Measurements from ENCODE around the gene GRK3.
"Not testable (repeated sequence)": the region's sequence is repeated elsewhere in the genome, so short reads cannot be mapped to it uniquely, and the experiment has no call there.

GRK3 gene

DNA sequence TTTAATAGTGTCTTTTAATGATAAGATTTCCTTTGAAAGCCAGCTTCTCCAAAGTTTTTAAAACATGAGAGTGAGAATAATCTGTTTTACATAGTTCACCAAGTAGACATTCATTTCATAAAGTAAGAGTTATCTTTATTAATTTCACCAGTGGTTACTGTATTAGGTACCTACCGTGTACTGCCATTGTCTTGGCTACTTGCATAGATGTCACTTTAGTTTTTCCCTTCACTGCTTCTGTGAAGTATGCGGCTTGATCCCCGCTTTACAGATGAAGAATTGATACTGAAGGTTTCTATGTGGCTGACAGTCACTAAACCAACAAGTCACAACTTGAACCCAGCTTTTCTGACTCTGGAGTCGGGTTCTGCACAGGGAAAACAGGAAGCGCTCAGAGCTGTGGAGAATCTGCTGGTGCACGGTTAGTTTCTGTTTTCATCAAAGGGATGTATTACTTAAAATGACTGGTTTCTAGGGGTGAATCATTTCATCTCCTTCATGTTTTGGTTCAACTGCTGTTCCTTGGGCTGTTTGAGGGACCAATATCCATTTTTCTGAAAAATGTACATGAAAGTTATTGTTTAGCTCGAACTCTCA lies 138.2 kb downstream of the GRK3 start:
- no peak for DNase-seq

DNA sequence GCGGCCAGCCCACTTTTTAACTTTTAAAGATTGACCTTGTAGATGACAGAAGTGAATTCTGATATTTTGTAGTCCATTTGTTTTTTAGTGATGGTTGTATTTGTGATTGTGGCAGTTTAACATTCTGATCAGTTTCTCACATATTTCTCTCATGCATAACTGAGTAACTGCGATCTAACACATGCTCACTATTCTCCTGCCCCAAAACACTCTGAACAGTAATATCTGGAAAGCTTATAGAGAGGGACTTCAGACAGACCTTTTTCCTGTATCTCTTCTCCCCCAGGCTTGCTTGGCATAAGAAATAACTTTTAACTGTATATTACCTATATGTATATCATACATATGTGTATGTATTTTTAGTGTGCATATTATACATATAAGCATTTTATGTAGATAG lies 140.2 kb downstream of the GRK3 start:
- DNase-seq = no peak

DNA sequence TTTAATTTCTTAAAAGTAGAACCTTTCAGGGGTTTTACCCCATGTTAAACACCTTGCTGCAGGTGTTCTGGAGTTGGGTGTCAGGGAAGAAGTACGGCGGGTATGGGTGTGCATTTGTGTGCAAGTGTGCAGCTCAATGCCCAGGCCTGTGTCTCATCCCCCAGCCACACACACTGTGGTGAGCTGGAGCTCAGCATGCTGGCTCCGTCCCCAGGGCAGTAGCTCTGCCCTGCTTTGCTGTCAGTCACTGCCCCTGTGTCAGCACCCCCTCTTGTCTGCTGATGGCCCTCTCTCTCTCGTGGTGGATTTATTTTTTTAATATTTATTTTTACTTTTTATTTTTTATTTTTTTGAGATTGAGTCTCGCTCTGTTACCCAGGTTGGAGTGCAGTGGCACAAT lies 141.7 kb downstream of the GRK3 start:
- DNase-seq = no peak

DNA sequence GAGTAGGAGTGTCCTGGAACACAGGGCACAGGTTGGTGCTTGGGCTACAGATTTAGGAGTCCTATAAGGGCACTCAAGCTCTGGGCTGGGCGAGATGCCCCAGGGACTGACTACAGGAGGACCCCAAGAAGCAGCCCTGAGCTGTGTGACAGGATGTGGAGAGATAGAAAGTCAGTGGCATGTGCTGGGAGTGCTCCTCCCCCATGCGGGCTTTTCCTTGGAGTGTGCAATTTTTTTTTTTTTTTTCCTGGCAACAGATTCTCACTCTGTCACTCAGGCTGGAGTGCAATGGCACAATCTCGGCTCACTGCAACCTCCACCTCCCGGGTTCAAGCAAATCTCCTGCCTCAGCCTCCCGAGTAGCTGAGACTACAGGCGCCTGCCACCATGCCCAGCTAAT lies 144.0 kb downstream of the GRK3 start:
- not testable (repeated sequence) for DNase-seq

DNA sequence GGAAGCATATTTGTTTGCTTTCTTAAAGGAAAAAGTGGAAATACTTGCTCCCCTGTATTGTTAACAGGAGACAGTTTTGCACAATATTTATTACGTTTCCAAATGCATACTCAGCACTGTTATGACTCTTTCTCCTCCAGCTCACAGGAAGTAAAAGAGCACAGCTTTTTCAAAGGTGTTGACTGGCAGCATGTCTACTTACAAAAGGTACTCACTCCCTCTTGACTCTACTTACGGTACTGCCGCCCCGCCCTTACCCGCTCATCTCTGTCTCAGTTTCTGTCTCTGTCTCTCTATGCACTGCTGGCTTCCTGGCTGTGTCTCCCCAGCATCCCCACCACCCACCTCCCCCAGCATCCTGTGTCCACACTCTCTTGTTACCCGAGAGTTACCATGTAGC lies 145.3 kb downstream of the GRK3 start:
- no peak for DNase-seq

DNA sequence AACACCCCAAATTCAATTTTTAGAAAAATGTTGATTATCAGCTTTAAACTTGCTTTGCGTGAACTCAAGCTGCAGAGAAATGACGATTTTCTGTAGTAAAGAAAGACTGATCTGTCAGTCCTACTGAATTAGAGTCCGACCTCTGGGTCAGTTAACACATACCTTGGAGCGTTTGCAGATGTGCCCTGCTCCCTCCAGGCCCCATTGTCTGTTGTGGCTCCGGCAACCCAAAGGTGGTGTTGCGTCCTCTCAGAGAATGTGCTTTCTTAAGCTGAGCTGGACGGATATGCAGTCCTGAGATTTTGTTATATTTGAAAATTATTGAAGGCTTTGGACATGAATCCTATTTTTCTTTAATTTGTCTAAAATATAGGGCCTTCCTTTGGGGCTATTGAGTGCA lies 146.0 kb downstream of the GRK3 start:
- DNase-seq = no peak

DNA sequence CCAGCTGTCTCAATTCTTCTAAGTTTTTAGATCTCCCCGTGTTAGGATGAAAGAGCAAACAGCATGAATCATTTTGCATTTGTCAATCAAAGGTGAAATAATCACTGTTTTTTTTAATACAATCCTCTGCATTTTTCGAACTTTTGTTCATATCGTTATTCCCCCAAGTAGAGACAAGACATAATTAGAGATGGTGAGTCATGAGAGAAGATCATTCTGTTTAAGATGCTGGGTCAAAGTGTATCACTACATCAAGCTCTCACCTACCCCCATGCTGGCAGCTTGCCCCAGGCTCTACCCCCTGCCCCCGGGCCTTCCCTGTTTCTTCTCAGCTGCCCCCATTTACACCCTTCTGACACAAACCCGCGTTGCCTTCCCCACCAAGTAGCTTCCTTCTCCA lies 147.0 kb downstream of the GRK3 start:
- no peak for DNase-seq

DNA sequence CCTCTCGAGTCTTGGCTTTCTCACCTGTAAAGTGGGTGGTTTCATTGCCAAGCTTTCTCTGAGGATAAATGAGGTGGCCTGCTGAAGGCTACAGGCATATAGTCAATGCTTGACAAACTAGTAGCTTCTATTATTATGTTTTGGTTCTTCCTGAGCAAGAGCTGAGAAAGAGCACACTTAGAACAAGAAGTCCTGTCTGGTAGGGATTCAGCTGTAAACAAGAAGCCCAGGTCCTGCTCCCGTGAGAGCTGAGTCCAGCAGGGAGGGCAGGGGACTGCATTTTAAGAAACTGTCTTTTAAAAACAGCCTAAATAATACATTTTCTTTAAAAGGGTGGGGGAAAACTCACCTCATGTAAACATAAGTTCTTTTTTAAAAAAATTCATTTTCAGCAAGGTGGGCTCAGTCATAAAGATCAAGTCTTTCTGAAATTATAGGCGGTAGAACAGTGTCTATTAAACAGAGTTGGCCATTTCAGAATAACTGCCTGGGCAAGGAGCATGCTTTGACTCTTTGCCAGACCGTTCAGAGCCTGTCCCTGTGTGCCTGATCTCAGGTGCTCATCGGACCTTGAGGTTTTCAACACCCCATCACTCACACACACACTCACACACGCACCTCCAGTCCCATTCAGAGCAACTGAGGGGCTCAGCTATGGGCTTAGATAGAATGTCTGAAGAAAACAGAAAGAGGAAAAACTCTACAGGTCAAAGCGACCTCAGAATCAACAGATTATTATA lies 148.4 kb downstream of the GRK3 start:
- DNase-seq = no peak

DNA sequence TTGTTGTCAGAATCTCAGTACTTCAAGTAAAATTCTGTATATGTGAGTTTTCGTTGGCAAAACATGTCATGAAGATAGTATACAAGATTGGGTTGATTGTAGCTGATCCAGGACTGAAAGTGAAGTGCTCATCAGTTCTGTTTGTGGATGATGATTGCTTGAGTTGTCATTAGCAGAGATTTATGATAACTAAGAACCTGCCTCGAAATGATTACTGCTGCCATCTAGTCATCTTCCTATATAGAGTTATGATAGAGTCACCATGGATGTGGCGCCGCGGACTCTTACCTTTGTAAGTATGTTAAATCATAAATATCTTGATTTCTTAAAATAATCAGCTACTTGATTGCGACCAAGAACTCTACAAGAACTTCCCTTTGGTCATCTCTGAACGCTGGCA lies 149.6 kb downstream of the GRK3 start:
- DNase-seq = no peak

DNA sequence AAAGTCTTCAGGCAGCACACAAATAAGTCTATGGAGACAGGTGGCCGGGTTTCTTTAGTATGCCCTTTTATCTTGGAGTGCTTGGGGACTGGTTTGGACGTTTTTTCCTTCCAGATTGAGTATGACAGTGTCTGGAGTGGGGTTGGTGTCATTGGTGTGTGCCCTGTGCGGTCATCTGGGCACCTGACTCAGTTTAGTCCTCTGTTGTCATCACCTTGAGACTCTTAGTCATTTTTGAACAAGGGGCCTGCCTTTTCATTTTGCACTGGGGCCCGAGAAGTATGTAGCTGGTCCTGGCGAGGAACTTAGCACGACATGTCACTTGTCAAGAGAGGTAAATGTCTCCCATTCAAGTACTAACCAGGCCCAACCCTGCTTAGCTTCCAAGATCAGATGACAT lies 150.3 kb downstream of the GRK3 start:
- DNase-seq = no peak

DNA sequence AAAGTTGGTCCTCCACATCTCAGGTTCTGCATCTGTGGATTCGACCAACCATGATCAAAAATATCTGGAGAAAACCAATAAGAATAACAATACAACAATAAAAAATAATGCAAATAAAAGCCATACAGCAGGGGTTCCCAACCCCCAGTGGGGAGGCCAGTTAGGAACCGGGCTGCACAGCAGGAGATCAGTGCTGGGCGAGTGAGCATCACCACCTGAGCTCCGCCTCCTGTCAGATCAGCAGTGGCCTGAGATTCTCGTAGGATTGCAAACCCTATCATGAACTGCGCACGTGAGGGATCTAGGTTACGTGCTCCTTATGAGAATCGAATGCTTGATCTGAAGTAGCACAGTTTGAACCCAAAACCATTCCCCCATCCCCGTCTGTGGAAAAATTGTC lies 152.2 kb downstream of the GRK3 start:
- DNase-seq = no peak

DNA sequence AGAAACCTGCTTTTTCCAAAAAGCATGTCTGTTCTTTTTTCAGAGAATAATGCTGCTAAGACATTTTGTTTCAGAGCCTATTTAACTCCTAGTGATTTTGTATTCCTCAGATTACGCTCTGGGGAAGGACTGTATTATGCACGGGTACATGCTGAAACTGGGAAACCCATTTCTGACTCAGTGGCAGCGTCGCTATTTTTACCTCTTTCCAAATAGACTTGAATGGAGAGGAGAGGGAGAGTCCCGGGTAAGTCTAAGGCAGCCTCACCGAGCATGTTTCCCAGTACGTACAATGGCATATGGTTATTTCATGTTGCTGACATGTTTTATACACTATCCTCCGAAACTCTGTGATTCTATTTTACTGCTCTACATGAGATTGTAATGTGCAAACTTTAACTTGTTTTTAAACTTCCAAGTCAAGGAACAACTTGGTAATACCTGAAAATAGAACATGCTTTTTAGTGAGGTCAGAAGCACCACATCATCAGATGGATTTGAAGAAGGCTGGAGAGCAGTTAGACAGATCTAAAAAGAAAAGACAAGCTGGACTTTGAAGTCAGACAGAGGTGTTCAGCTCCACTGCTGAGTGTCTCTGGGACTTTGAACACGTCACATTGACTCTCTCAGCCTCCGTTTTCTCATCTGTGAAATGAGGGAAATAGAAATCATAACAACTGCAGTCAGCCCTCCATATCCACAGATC lies 153.8 kb downstream of the GRK3 start:
- no peak for DNase-seq

DNA sequence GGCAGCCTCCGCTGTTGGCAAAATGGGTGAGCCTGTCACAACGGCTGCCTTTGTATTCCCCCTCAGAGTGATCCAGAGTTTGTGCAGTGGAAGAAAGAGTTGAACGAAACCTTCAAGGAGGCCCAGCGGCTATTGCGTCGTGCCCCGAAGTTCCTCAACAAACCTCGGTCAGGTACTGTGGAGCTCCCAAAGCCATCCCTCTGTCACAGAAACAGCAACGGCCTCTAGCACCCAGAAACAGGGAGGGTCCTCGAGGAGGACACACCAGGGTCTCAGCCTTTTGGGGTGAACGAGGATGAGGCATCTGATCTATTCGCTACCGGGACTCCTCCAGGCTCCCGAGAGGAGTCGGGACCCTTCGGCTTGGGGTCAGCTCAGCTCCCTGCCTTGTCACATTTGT lies 157.7 kb downstream of the GRK3 start:
- no peak for DNase-seq

DNA sequence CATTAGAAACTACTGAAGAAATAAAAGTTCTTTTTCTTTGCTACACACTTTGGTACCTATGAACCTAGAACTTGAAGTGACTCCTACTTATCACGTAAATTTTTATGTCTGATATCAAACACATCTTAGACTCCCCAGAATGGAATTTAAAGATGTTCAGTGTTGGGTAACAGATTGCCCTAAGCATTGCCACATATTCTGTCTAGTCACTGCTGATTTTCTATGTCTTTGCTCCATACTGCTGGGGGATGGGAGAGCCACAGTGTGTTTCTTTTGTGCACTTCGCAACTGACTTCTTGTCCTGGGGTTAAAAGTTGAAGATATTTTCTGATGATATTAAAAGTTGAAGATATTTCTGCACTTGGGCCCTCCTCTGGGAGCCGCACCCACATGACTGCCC lies 158.2 kb downstream of the GRK3 start:
- no peak for DNase-seq

DNA sequence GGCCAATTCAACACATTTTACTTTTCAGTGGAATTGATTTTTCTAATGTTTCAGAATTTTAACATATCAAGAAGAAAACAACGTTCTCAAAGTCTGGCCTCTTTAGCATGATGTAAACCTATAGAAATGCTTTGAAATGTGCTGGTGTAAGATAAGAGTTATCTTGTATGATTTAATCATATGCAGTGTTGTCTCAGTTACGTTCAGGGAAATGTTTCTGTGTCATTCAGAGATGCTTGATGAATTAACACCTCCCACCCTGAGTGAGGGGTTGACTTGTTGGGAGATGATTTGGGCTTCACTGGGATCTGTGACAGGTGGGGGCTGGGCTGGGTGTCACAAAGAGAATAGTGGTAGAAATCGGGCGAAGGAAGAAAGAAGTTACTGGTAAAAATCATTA lies 161.8 kb downstream of the GRK3 start:
- DNase-seq = no peak

DNA sequence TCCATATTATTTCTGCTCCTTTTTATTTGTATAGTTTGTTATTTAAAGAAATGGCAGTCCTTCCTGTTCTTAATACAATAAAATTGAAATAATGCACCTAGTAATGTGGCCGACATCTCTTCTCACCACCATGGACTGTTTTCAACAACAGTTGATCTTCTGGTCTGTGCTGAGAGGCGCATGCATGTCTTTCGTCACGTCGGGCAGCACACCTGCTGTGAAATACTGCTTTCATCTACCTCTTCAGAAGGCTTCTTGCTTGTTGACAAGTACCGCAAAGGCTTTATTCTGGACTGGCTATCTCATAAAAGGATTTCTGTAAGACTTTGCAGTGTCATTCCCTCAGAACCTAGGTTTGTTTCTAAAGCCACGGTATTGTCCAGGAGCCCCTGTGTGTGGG lies 163.6 kb downstream of the GRK3 start:
- no peak for DNase-seq

DNA sequence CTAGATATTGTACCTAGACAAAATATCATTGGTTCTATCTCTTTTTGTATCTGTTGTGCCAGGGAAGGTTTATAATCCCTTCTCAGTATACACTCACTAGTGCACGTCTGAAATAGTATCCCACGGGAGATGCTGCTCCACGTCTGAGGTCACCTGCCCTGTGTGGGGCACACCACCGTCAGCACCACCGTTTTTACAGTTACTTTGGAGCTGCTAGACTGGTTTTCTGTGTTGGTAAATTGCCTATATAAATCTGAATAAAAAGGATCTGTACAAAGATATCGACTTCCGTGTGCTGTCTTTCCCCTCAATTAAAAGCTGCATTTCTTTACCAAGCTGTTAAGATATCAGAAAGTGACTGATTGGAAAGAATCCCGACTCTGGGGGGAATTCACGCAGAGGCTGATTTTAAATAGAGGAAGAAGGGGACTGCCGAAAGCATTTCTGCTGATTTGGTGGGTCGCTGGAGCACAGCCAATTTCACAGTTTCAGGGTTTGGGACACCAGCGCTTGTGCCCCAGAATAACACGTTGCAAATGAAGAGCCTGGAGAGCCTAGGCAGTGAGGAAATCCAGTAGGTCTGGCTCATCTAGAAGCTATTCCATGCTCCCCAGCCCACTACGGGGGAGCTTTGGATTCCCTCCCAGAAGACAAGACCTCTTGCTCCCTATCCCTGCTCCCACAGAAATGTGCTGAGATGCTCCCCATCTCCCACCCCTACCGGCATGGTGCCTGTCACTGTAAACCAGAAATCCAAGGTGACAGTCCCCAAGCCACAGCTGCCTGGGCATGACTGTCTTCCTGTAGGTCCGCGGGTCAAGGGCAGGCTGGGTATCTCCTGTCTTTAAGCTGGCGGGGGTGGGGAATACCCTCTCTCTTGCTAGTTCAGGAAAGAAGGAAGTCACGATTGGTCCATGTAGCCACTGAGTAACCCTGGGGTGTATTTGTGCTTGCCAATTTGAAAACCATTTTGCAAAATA lies 164.8 kb downstream of the GRK3 start:
- no peak for DNase-seq

DNA sequence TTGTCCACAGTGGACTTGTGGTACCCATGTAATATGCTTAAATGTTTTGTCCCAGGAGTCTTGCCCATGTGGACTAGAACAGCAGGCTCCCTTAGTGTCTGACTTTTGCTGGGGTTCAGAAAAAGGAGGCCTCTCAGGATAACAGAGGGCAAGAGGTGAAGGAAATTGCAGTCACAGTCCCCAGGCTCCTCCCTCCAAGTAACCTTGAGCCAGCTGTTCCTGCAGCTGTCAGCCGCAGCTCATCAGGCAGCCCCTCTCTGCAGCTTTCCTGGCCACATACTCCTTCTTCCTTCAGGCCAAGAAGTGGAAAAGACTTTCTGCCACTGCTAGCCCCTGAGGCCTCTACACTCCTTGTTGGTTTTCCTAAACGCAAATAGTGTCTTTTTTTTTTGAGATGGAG lies 171.2 kb downstream of the GRK3 start:
- no peak for DNase-seq

DNA sequence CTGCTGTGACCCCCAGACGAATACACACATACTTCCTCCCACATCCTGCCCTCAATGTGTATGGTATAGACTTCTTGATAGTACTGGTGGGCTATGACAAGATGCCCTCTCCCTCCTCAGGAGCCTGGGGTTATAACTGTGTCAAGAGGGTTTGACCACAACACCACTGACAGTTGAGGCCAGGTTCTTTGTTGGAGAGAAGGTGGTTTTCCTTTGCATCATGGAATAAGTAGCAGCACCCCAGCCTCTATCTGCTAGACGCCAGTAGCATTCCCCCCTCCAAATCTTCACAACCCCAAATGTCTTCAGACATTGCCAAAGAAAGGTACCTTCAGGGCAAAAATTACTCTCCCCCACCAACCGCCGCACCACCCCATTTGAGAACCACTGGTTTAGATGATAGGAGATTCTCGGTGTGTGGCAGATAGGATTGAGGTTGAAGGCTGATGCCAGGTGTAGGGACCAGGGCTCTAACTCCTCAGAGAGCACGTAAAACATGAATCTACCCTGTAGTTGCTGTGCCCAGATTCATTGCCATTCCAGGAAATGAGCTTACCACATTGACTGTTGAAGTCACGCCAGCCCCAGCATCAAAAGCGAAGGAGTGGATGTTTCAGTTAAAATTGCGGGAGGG lies 172.0 kb downstream of the GRK3 start:
- no peak for DNase-seq

DNA sequence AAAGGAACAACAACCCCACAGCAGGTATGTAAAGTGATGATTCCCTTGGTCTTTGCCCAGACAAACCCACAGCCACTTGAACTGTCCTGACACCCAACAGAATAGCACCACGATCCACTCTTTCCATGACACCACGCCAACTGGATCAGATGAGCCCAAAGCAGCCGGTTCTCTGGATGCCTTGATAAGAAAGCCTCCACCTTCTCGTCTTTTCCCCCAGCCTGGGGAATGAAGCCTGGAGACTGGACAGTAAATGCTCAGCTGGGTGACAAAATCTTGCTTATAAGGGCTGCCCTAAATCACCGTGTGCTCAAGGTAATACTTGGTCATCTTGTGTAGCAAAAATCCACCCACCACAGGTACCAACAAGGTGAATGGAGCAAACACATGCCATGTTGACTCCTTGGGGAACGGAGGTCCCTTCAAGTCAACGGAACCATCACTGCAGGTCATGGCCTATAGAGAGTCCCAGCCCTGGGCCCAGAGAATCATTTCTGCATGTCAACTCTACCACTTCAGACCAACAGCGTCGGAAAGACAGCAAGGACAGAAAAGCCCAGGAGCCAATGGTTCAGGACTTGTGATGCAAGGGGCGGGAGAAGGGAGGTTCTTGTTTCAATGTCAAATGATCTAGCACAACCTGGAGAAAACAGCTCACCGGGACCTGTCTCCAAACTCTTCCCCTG lies 175.3 kb downstream of the GRK3 start:
- no peak for DNase-seq

DNA sequence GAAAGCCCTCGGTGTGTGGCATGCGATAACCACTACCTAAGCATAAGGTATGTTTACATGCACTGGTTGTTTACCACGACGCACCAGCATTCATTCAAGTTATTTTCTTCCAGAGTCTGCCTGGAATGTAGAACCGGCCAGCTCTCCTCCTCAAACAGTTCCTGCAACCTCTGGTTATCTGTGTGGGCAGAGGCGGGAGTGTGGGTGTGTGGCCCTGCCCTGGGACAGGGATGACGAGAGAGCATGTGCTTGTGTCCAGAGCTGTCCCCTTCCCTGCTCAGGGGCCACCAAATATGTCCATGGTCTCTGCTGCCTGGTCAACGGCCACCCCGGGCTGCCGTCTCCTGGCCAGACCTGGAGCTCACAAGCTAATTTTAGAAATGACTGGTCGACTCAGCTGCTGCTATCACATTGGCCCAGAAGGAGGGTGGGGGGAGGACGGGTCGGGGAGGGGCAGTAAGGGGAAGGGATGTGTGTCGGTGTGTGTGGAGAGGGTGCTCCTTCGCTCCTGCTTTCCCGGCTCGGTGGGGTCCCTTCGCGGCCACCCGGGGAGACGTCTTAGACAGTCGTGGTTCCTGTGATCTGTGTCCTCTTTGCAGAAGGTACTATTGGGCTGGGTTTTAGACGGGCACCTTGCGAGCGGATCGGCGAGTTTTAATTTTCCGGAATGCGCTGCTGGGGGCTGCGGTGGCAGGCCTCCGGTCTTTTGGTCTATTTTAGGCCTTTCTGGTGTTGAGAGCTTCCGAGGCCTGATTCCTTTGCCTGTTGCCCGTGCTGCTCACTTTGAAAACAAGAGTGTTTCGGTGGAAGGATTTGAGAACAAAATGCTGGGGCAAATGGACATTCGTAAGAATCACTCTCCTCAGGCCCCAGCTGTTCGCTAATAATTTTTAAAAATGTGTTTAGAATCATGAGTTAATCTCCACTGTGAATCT lies 177.5 kb downstream of the GRK3 start, which contains the start of gene MYO18B:
Gene MYO18B (plus strand): TSS at position 497 of the 935 bp plus-strand sequence. CDS start 18,905 bp downstream, outside the sequence.
- no peak for DNase-seq

Measured in fibroblast of skin of right quadriceps (primary cell).